HAP-1 (cell line): ENCODE results near the gene ADAM12.
"Not testable (repeated sequence)": the region's sequence is repeated elsewhere in the genome, so short reads cannot be mapped to it uniquely, and the experiment has no call there.

Source experiments
- DNase-seq, 2 experiments: peaks; one replicate each; pipeline ENCODE4 v3.0.0-alpha.2; 2016 to 2020; ENCODE audit warnings: low spot score in 2 of 2
- H3K27me3 ChIP-seq: fragments of 250-450 bp; sonication (Bioruptor Pico); 2 replicates; pipeline ENCODE4 v1.5.1; 2020; ENCODE audit warnings: low read depth, mild to moderate bottlenecking, moderate library complexity
- H3K36me3 ChIP-seq: fragments of 250-450 bp; sonication (Bioruptor Pico); replicated peaks from 2 replicates; pipeline ENCODE4 v1.5.1; 2020; ENCODE audit warnings: mild to moderate bottlenecking
- H3K4me1 ChIP-seq: fragments of 250-450 bp; sonication (Bioruptor Pico); 2 replicates; pipeline ENCODE4 v1.5.1; 2020; ENCODE audit warnings: mild to moderate bottlenecking
- H3K4me3 ChIP-seq: fragments of 250-450 bp; sonication (Bioruptor Pico); 2 replicates; pipeline ENCODE4 v1.5.1; 2020; ENCODE audit warnings: mild to moderate bottlenecking, moderate library complexity
- H3K9me3 ChIP-seq: fragments of 250-450 bp; sonication (Bioruptor Pico); 2 replicates; pipeline ENCODE4 v1.5.1; 2020; ENCODE audit warnings: mild to moderate bottlenecking, moderate library complexity
- in situ Hi-C: fragments of 300-500 bp; cut with MboI; formaldehyde crosslinking; loops from 3 replicates; pipeline ENCODE4 v1.14.3; 2020; ENCODE audit warnings: low sequenced_read_pairs, inconsistent platforms, mixed read lengths

The ADAM12 gene

GRCh38 chr10:126397156-126397555 lies 8.9 kb upstream of the ADAM12 start:
- Histone ChIP-seq H3K4me3 (no peak overlapping the region), H3K9me3 (no peaks in the 10 kb centered on the region), H3K36me3 (no peaks in the 10 kb centered on the region), H3K4me1 (no peaks in the 10 kb centered on the region), H3K27me3 (peaks cover 3% of the 10 kb centered on the region; the same call in 1 of the 2 replicates)
- no peak for DNase-seq
- in situ Hi-C loops, result loop anchor here (10.0 kb wide), 1 partner anchor 412 kb away; no protein-coding TSS in a partner anchor

- no peak for DNase-seq
- no peak overlapping the region for H3K4me3 ChIP-seq
- H3K4me1 ChIP-seq, result no peaks in the 10 kb centered on the region
- H3K36me3 ChIP-seq, result no peaks in the 10 kb centered on the region
- H3K9me3 ChIP-seq, result no peaks in the 10 kb centered on the region
- peaks cover 3% of the 10 kb centered on the region for H3K27me3 ChIP-seq
- in situ Hi-C loops, result loop anchor here (10.0 kb wide), 1 partner anchor 410 kb away; no protein-coding TSS in a partner anchor
Observed at GRCh38 chr10:126394948-126395347, 6.7 kb upstream of the ADAM12 start.

GRCh38 chr10:126393076-126393475 lies 4.8 kb upstream of the ADAM12 start:
- in situ Hi-C loops, result loop anchor here (10.0 kb wide), 1 partner anchor 408 kb away; no protein-coding TSS in a partner anchor

GRCh38 chr10:126392469-126392868 lies 4.2 kb upstream of the ADAM12 start:
- Histone ChIP-seq H3K9me3 (no peaks in the 10 kb centered on the region), H3K36me3 (no peaks in the 10 kb centered on the region), H3K27me3 (peaks cover 10% of the 10 kb centered on the region), H3K4me1 (no peaks in the 10 kb centered on the region), H3K4me3 (no peak overlapping the region)
- DNase-seq, result no peak
- in situ Hi-C loops, result loop anchor here (10.0 kb wide), 1 partner anchor 408 kb away; no protein-coding TSS in a partner anchor

More at GRCh38 chr10:126393076-126393475, 4.8 kb upstream of the ADAM12 start:
- H3K4me1 ChIP-seq, result no peaks in the 10 kb centered on the region
- H3K36me3 ChIP-seq, result no peaks in the 10 kb centered on the region
- no peak overlapping the region for H3K4me3 ChIP-seq
- no peaks in the 10 kb centered on the region for H3K9me3 ChIP-seq
- peaks cover 10% of the 10 kb centered on the region for H3K27me3 ChIP-seq
- DNase-seq, result no peak

GRCh38 chr10:126392068-126392467 lies 3.8 kb upstream of the ADAM12 start:
- Histone ChIP-seq H3K27me3 (peaks cover 13% of the 10 kb centered on the region), H3K36me3 (no peaks in the 10 kb centered on the region), H3K4me1 (no peaks in the 10 kb centered on the region), H3K9me3 (no peaks in the 10 kb centered on the region), H3K4me3 (no peak overlapping the region)
- DNase-seq, result no peak
- in situ Hi-C loops, result loop anchor here (10.0 kb wide), 1 partner anchor 407 kb away; no protein-coding TSS in a partner anchor

GRCh38 chr10:126391192-126391885 lies 3.1 kb upstream of the ADAM12 start:
- Histone ChIP-seq H3K9me3 (no peaks in the 10 kb centered on the region), H3K4me1 (no peaks in the 10 kb centered on the region), H3K4me3 (no peak overlapping the region), H3K36me3 (no peaks in the 10 kb centered on the region), H3K27me3 (peaks cover 14% of the 10 kb centered on the region)
- no peak for DNase-seq
- in situ Hi-C loops, result loop anchor here (10.0 kb wide), 1 partner anchor 407 kb away; no protein-coding TSS in a partner anchor

- DNase-seq, result no peak
- Histone ChIP-seq H3K27me3 (peaks cover 14% of the 10 kb centered on the region), H3K9me3 (no peaks in the 10 kb centered on the region), H3K36me3 (no peaks in the 10 kb centered on the region), H3K4me1 (no peaks in the 10 kb centered on the region), H3K4me3 (no peak overlapping the region)
- in situ Hi-C loops, result loop anchor here (10.0 kb wide), 1 partner anchor 406 kb away; no protein-coding TSS in a partner anchor
Observed at GRCh38 chr10:126390324-126390723, 2.0 kb upstream of the ADAM12 start.

- Histone ChIP-seq H3K4me1 (no peaks in the 10 kb centered on the region), H3K36me3 (no peaks in the 10 kb centered on the region), H3K27me3 (peaks cover 14% of the 10 kb centered on the region), H3K4me3 (no peak overlapping the region), H3K9me3 (peaks cover 2% of the 10 kb centered on the region; the same call in 1 of the 2 replicates)
- peak; percentile 10 to 71 for DNase-seq
- in situ Hi-C loops, result no loop called here
Observed at GRCh38 chr10:126387041-126387921, 996 bp downstream of the ADAM12 start.

- DNase-seq, result no peak
- Histone ChIP-seq H3K27me3 (peaks cover 14% of the 10 kb centered on the region), H3K4me1 (no peaks in the 10 kb centered on the region), H3K4me3 (no peak overlapping the region), H3K9me3 (peaks cover 2% of the 10 kb centered on the region; the same call in 1 of the 2 replicates), H3K36me3 (no peaks in the 10 kb centered on the region)
- in situ Hi-C loops, result no loop called here
Observed at GRCh38 chr10:126384269-126384873, 3.9 kb downstream of the ADAM12 start.

- in situ Hi-C loops, result no loop called here
- no peak for DNase-seq
- H3K36me3 ChIP-seq, result no peaks in the 10 kb centered on the region
Observed at GRCh38 chr10:126380352-126381076, 7.8 kb downstream of the ADAM12 start.

GRCh38 chr10:126379166-126379565 lies 9.1 kb downstream of the ADAM12 start:
- H3K27me3 ChIP-seq, in situ Hi-C loops, H3K9me3 ChIP-seq, DNase-seq, H3K4me1 ChIP-seq, H3K36me3 ChIP-seq, H3K4me3 ChIP-seq: not testable (repeated sequence)

More at GRCh38 chr10:126380352-126381076, 7.8 kb downstream of the ADAM12 start:
- Histone ChIP-seq H3K4me3 (no peak overlapping the region), H3K4me1 (no peaks in the 10 kb centered on the region), H3K9me3 (peaks cover 2% of the 10 kb centered on the region; the same call in 1 of the 2 replicates), H3K27me3 (no peaks in the 10 kb centered on the region)

GRCh38 chr10:126376956-126377355 lies 11.3 kb downstream of the ADAM12 start:
- no peak overlapping the region for H3K4me3 ChIP-seq
- H3K27me3 ChIP-seq, result no peaks in the 10 kb centered on the region
- no peaks in the 10 kb centered on the region for H3K4me1 ChIP-seq
- H3K9me3 ChIP-seq, result no peaks in the 10 kb centered on the region
- in situ Hi-C loops, result no loop called here
- no peak for DNase-seq
- no peaks in the 10 kb centered on the region for H3K36me3 ChIP-seq
